ENCODE data around the gene DNTTIP2.
A peak's percentile ranks its signal among the peaks of the same experiment; 100 is the strongest.
"Not testable (repeated sequence)": the region's sequence is repeated elsewhere in the genome, so short reads cannot be mapped to it uniquely, and the experiment has no call there.

DNTTIP2 gene

DNA sequence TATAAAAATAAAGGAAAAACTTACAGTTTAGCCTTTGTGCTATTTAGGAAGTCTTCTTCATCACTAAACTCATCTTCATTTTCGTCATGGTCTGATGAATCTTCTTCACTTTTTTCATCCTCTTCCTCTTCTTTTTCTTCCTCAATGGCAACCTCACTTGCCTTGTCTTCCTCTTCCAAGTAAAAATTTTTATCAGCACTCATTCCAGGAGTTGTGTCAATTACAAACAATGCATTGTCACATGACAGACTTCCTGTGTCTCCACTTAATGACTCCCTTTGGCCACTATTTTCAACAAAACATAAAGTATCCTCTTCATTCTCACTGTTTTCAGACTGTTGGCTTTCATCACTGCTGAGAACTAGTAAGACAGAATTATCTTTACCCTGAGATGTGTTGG, 2.8 kb downstream of the DNTTIP2 start:
- DNase-seq, result no peak

DNA sequence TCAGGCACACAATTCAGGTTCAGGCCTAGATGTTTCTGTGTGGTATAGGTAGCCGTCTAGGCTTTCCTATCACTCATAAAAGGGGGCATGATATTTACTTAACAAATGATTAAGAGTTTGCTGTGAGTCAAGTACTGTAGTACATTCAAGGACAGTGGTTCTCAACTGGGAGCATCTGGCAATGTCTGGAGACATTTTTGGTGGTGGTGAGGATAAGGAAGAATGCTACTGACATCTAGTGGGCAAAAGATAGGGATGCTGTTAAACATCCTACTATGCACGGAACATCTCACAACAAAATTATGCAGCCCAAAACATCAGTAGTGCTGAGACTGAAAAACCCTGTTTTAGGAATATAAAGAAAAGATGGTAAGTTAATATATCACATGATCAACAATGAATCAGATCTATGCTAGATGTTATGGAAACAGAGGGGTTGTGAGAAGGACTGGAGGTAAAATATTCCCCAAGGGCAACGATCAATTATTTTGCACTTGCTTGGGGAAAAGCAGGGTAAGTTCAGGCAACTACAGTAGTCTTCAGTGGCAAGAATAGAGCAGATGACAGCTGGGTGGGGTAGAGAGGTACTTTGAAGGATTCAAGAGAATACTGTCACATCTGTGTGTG, 4.9 kb downstream of the DNTTIP2 start:
- no peak for DNase-seq

DNA sequence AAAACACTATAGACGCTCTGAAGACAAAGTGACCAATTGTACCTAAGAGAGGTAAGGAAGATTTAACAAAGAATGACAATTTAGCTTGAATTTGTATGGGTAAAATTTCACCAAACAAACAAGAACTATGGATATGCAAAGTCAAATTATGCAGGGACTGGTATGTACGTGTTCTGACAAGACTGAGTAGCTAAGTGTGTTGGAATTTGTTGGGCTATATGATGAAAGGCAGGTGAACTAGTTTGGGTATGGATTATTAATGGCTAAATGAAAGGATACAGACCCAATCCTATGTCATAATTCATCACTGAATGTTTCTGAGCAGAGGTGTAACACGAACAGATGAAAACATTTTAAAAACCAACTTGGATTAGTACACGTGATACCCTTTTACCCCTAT, 7.6 kb downstream of the DNTTIP2 start:
- no peak for DNase-seq

DNA sequence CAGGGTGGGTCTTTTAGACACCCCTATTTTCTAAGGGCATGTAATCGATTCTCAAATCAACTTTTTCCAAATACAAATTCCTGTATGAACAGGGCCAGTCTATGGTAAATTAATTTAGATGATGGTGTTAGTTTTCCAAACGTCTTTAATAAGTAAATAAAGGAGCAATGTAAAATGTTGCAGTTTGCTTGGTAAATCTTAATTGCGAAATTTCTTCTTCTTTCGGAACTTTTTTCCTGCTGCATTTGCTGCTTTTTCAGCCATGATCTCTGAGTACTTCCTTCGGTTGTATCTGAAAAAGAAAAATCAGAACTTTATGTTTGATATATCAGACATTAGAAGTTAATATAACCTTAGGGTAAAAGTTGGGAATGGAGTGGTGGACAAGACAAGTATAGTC, 9.4 kb downstream of the DNTTIP2 start:
- no peak for DNase-seq

DNA sequence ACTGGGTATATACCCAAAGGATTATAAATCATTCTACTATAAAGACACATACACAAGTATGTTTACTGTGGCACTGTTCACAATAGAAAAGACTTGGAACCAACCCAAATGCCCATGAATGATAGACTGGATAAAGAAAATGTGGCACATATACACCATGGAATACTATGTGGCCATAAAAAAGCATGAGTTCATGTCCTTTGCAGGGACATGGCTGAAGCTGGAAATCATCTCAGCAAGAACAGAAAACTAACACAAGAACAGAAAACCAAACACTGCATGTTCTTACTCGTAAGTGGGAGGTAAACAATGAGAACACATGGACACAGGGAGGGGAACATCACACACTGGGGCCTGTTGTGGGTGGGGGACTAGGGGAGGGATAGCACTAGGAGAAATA, 10.5 kb downstream of the DNTTIP2 start:
- not testable (repeated sequence) for DNase-seq

DNA sequence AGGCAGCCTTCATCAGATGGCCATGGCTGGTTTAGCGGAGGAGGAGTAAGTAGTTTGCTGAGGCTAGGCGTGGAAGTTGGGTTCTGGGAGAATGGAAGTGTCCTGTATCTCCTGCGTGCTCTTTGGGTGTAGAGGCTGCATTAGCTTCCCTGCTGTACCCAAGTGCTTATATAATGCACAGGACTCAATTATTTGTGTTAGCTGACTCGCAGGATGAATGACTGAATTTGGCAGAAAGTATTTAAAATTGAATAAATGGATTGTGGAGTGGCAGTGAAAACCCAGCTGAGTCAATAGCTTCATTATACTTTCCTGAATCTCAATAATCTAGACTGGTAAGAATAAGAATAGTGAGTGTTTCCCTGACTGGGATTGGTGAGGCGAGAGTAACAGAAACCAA, 13.8 kb downstream of the DNTTIP2 start:
- no peak for DNase-seq

DNA sequence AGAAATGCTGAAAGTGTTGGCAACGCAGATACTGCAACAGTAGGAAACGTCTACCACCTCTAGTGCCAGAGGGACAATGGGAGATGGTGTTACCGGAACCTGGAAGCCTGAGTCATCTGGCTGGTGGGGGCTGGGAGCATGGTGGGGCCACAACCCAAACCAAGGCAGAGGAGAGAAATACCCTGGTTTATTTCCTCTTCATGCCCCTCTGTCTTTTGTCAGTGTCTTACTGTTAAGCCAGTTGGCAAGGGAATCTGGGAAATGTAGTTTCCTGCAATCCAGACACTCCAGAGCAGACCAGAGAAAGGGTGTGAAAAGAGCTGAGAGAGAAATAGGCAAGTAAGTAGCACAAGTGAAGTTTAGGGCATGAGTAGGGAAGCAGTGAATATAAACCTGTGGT, 14.8 kb downstream of the DNTTIP2 start:
- DNase-seq, result no peak

DNA sequence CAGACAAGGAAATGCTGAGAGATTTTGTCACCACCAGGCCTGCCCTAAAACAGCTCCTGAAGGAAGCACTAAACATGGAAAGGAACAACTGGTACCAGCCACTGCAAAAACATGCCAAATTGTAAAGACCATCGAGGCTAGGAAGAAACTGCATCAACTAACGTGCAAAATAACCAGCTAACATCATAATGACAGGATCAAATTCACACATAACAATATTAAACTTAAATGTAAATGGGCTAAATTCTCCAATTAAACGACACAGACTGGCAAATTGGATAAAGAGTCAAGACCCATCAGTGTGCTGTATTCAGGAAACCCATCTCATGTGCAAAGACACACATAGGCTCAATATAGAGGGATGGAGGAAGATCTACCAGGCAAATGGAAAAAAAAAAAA, 21.4 kb downstream of the DNTTIP2 start:
- not testable (repeated sequence) for DNase-seq

DNA sequence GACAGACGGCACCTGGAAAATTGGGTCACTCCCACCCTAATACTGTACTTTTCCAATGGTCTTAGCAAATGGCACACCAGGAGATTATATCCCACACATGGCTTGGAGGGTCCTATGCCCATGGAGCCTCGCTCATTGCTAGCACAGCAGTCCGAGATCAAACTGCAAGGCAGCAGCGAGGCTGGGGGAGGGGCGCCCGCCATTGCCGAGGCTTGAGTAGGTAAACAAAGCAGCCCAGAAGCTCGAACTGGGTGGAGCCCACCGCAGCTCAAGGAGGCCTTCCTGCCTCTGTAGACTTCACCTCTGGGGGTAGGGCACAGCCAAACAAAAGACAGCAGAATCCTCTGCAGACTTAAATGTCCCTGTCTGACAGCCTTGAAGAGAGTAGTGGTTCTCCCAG, 23.0 kb downstream of the DNTTIP2 start:
- not testable (repeated sequence) for DNase-seq

DNA sequence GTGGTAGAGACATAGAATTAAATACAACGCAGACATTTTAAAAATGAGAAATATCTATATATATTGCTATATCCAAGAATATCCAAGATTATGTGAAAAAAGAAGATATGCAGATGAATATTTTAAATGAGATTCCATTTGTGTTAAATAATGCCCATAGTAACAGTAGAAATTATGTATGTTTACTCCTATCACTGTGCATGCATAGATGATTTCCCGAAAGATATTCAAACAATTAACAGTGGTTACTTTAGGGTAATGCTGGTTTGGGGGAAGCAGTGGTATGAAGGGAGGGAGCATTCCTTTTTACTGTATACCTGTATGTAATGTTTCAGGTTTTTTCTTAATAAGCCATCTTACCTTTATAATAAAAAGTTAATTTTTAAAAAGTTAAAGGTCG, 25.1 kb downstream of the DNTTIP2 start:
- no peak for DNase-seq

DNA sequence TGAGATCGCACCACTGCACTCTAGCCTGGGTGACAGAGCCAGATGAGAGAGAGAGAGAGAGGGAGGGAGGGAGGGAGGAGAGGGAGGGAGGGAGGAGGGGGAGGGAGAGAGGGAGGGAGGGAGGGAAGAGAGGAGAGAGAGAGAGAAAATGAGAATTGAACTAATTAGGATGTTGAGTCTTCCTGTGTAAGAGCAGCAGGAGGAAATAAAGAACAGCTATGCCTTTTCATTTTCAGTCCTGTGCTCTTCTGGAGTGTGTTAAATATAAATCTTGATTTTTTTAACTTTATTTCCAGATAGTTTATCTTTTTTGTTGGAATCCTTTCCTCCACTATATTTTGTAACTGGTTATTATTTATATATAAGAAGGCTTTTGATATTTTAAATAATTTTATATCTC, 27.1 kb downstream of the DNTTIP2 start:
- no peak for DNase-seq

DNA sequence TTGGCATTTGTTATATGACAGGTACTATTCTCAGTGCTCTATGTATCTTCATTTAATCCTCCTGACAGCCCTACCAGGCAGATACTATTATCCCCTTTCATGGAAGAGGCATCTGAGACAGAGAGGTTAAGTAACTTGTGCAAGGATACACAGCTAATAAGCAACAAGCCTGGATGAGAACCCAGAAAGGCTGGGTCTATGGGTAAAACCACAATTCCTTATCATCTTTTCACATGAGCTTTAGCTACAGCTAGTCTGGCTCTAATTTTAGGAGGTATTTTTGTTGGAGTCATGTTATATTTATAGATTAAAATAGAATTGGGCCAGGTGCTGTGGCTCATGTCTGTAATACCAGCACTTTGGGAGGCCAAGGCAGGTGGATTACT, 27.7 kb downstream of the DNTTIP2 start:
- no peak for DNase-seq

DNA sequence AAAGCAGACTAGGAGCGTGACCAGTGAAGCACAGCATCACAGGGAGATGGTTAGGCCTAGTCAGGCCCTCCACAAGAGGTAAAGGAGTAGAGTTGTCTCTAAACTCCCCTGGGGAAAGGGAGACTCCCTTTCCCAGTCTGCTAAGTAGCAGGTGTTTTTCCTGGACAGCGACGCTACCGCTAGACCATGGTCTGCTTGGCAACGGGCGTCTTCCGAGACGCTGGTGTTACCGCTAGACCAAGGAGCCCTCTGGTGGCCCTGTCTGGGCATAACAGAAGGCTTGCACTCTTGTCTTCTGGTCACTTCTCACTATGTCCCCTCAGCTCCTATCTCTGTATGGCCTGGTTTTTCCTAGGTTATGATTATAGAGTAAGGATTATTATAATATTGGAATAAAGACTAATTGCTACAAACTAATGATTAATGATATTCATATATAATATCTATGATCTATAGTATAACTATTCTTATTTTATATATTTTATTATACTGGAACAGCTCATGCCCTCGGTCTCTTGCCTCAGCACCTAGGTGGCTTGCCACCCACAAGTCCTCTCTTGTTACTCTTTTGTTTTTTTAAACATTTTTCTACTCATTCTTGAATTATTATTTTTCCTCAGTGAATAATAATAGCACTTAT, 28.2 kb downstream of the DNTTIP2 start:
- DNase-seq, result peak; percentile 48

DNA sequence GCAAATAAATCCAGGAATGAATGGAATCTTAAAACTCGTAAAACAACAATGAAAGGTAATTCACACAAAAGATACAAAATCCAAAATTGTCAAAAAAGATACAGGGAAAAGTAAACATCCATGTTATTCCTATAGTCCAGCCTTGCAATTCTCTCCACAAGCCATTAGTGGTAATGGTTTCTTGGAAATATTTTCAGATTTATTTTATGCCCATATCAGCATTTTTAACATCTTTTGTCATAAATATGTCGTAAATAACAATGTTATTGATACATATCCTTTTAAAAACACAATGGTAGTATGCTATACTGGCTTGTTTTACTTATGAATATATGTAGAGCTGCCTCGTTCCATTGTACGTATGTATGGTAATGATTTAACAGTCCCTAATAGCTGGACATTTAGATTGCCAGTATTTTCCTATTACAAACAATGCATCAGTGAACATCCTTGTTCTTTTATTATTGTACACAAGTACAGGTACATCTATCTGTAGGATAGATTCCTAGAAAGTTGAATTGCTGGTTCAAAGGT, 30.6 kb downstream of the DNTTIP2 start:
- DNase-seq, result no peak

DNA sequence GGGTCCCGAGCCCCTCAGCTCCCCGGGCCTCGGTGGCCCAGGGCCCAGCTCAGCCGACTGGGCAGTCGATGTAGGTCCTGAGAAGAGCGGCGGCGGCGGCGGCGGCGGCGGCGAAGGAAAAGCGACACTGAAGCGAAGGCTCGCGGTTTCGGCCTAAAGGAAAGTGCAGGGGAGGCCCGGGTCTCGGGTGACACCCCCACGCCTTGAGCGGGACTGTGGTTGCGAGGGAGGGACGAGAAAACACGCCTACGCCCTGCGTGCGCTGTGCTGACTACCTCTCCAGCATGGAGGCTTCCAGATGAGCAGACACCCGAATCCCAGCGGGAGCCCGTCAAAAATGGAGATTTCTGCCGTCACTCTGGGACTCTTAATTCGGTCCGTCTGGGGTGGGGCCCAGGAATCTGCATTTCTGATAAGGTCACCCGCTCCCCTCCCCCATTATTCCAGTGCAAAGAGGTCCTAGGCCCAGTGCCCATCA, 31.2 kb downstream of the DNTTIP2 start:
- DNase-seq, result peak; percentile 56

DNA sequence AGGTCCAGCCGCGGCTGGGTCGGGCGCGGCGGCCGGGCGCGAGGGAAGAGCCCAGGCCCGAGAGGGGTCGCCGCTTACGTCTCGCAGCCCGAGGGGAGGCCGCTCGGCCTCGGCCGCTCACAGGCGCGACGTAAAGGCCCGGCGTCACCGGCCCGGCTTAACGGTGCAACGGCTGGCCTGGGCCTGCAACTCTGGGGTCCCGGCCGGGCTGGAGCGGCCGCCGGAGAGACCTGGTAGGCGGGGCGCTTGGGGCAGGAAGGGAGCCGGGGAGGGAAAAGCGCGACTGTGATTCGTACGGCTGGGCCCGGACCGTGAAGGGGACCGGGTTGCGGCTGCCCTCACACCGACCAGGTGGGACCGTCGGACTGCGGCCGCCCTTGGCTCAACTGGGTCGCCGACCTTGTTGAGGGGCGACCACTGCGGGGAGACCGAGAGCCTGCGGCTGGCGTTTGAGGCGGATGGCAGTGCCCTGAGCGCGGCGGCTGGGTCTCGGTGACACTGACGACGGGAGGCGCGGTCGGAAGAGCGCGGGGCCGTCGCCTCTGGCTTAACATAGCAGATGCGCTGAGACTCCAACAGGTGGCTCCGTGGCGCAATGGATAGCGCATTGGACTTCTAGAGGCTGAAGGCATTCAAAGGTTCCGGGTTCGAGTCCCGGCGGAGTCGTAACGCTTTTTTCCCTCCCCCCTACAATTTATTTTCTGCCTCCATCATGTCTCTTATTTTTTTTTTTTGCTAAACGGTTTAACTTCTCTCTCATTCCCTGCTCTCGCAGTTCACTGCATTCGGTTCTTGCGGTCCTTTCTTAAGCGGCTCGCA, 31.8 kb downstream of the DNTTIP2 start:
- peak; percentile 76 for DNase-seq

DNA sequence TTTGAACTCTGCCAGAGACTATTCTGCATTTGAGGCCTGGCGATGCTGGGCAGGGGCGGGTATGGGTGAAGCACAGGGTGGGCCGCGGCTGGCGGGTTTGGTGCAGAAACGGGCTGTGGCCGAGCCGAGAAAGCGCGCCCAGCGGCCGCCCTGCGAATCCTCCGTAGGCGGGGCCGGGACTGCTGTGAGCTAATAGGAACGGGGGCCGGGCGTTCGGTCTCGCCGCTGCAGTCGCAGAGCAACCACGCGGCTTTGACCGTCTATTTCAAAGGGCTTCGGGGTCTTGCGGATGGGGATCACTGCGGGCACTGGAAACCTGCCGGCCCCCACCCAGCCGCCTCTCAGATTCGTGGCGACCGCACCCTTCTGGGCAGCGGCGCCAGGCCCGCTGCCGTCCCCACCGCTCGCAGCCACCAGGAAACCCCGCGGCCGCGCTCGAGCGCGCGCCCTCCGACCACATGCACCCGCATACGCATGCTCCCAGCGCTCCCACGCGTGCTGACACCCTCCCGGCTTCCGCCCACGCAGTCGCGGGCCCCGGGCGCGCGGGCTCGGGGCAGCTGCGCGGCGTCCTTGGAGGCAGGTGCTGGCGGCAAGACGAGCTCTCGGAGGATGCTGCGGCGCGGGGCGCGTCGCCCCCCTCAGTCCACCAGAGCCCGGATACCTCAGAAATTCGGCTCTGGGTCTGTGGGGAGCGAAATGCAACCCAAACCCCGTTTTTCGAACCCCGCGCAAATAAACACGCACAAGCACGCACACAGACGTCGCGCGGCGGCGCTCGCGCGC, 32.6 kb downstream of the DNTTIP2 start:
- peak; percentile 65 for DNase-seq

DNA sequence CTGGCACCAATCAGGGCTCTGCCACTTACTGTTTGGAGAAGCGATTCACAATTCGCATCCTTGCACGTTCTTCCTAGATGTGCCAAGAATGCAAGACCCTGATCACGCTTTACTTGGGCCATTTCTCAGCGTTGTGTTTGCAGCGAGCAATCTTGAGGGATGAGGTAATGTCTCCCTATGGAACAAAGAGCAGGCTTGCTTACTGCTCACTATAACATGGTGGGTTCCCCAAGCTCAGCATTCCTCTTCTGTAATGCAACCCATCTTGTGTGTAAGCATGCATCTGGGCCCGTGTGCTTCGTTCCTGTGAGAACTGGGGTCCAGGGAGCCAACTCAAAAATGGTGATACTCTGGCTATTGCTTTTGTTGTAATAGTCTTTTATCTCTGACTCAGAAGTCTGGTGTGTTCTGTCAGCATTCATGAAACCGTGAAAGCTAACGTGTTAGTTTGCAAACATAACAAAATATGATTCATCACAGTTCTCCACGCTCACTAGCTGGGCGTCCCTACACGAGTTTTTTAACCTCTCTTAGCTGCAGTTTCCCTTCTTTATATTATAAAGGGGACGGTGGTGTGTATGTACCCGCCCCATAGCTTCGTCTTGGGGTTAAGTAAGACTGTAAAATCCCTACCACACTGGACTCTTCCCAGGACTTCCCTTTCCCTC, 33.3 kb downstream of the DNTTIP2 start:
- peak; percentile 42 for DNase-seq

DNA sequence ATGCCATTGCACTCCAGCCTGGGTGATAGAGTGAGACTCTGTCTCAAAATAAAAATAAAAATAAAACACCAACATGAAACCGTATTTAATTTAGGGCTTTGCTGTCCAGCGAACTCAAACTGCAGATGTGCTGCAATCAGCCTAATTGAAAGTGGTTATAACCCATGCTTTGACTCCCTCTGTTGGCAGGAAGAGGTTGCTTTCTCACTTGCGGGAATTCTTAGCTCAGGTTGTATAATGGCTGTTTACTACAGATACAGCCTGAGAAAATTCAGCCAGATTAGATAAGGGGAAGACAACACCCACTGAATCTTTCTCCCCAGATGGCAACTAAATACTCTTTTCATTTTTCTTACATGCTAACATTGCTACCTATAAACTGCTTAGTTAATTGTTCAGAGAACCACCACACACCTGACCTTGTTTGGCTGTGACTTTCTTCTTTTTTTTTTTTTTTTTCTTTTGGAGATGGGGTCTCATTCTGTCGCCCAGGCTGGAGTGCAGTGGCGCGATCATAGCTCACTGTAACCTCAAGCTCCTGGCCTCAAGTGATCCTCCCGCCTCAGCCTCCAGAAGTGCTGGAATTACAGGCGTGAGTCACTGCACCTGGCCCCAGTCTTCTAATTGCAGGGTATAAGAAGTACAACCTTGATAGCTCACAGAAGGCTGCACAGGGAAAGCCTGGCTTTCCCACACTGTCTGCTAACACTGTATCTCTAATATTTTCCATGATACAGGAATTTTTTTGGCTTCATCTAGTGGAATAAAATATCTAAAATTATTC, 34.6 kb downstream of the DNTTIP2 start:
- peak; percentile 13 for DNase-seq

DNA sequence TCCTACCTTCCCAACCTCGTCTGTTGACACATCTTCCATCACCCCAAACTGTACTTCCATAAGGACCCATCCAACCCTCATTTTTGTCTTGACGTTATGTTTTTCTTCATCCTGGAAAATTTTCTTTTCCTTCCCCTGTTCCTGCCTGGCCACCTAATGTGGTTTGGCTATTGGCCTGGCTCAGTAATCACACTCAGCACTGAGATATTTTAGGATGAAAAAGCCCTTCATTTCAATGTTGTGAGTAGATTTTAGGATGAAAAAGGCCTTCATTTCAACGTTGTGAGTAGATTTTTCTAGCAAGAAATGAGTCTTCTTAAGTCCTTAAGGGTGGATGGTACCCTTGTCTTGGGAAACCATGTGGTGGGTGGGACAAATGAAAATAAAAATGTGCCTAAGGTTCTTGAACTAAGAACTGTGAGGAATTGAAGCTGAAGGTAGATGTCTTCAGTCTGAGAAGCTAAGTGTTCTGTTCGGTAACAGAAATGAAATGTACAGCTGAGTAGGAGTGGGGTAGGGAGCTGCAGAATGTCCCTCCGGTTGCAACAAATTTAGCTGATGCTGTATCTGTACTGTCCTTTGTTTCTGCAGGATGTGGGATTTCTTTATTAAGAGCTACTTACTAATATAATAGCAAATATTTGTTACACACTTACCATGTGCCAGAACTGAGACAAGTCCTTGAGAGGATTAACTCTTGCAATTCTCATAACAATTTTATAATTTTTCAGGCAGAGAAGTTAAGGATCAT, 36.1 kb downstream of the DNTTIP2 start:
- DNase-seq, result no peak

DNA sequence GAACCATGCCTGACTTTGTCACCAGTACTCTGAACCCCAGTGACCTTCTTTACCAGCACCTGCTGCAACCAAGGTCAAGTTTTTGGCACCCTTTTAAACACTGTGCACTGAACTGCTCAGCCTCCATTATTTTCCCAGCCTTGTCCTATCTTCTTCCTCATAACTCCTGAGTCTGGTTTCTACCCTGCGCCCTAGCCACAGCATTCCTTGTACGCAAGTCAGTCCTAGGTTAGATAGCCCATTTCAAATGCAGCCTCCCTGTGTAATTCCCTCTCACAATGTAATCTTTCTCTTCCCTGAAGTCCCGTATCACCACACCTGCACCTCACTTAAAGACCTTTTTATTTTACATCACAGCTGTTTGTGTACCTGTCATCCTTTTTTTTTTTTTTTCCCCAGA, 37.2 kb downstream of the DNTTIP2 start:
- no peak for DNase-seq
